GM19324 (cell line): Measurements from ENCODE around the gene LEMD2.

ENCODE experiments used
- ATAC-seq: cut with Tn5 transposase; IDR thresholded peaks from one replicate; pipeline ENCODE4 v1.9.1; 2021; ENCODE audit warnings: mild to moderate bottlenecking, moderate library complexity; ENCODE audit not compliant: unreplicated experiment, low FRiP score

LEMD2 gene

DNA sequence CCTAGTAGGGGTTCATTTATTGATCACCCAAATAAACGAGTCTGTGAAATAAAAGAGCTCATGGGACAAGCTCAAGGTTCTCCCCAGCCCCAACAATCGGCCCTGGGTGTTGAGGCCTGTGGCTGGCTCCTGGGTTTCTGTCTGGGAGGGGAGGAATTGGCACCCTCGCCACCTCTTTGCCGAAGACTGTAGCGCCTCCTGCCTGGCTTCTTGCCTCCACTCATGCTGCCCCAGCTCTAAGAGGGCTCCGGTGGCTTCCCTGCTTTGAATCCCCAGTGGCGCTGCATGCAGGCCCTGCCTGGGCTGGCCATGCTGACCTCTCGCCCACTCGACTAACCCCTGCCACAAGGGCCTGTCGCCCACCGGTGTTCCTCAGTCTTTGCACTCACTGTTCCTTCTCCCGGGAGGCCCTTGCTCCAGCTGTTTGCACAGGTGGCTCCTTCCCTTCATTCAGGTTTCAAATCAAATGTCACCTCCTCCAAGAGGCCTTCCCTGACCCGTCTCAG lies 9.5 kb upstream of the LEMD2 start:
- ATAC-seq, result no peak

DNA sequence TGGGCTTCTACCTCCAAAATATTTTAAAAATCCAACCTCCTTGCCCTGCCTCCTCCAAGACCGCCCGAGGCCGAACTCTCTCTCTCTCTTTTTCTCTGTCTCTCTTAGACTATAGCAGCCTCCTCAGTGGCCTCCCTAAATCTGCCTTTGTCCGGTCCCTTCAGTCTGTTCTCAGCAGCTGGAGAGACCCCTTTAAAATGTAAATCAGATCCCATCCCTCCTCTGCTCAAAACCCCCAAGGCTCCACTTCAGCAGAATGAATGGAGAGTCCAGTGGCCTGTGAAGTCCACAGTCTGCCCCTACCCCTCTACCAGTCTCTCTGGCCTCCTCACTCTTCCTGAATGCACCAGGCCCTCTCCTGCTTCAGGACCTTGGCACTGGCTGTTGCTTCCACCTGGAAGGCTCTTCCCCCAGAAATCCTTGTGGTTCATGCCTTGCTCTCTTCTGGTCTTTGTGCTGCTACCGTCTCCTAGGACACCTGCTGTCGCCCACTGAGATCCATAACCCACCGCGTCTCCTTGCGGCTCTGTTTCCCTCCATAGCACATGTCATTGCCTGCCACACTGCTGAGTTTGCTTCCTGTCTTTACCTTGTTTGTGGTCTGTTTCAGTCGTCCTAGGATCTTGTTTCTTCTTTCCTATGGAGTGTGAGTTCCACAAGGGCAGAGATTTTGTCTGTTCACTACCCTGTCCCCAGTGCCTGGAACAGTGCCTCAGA lies 8.9 kb upstream of the LEMD2 start:
- ATAC-seq, result no peak

DNA sequence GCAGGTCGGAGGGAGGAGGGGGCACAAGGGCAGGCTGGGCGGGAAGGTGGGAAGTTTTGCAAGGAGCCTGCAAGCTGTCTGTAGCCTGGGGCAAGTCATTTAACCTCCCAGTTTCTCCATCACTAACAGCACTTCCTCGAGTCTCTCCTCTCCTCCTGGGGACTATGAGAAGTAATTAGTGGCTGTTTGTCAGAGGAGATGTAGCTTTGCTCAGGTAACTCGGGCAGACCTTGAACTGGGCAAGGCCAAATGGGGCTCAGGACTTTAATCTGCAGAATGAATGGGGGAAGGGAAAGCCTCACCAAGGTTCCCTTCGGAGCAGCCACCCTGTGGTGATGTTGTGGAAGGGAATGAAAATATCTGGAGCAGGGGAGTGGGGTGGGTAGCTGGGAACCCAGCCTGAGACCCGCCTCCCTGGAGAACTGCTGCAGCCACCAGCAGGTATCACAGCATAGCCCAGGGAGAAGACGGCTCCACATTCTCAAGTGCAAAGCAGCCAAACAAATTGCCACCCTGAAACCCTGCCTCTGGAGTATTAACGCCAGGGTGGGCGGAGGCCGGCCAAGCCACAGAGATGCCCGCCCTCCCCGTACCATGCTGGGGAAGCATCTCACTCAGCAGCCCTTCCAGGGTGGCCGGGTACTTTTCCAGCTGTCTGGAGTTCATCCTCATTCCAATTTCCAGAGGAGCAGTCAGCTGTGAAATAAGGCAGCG lies 6.1 kb upstream of the LEMD2 start:
- ATAC-seq, result no peak

- no peak for ATAC-seq
Measured at GRCh38 chr6:33792981-33793380, 4.1 kb upstream of the LEMD2 start.

DNA sequence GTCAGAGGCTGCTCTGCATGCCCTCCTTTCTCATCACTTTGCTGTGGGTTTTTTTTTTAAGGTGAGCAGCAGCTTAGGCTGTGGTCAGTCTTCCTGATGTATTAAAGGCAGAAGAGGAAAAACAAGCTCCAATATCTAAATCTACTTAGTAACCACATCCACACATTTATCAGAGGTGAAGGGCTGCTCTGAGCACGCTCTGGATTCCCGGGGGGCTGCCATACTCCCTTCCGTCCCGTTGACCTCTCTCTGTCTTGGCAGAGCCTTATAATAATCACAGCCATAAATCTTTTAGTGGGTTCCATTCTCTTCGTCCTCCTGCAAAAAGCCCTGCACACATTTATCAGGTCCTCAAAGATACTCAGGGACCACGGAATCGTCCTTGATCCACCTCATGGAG lies 2.7 kb upstream of the LEMD2 start:
- no peak for ATAC-seq

- no peak for ATAC-seq
Measured at GRCh38 chr6:33790910-33791309, 2.0 kb upstream of the LEMD2 start.

DNA sequence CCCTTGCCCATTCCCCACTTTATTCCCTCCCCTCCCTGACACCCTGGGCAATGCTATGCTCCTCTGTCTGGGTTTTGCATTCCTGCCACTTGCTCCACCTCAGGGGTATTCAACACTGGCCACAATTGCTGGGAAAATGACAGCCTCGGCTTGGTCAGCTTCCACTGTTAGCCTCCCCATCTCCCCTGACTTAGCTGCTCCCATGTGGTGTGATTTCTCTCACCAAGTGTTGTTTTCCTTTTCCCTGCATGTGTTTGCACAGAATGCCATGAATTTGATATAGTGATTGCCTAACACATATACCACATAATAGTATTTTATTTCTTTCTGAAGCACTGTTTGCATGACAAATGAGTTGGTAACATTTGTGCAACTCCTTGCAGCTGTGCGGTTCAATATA lies 1.4 kb upstream of the LEMD2 start:
- ATAC-seq, result no peak

- no peak for ATAC-seq
Measured at GRCh38 chr6:33789550-33789895, 593 bp upstream of the LEMD2 start.

DNA sequence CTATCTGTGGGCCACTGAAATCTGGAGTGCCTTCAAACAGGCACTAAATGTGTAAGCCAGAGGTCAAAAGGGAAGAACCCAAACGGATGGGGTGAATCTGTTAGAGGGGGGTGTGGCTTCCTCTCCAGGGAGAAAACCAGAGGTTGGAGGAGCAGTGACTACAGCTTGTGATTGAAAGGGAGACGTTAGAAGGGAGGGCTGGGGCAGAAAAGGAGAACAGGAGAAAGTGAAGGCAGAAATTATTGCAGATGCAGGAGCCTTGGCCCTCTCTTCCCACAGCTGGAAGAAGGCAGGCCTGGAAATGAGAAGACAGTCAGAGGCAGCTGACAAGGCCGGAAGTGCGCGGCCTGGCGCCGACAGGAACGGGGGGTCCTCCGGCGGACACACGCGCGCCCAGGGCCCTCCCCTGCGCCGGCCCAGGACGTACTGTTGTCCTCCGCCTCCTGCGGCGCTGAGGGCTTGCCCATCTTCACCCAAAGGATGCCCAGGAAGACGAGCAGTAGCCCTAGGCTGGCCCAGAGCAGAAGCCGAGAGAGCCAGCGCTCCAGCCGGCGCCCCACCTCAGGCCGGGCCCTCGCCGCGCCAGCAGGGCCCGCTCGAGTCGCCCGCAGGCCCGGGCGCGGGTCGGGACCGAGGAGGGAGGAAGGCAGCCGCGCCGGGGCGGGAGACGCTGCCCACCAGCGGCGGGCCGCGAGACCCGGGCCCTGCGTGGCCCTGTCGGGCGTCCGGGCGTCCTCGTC lies 806 bp downstream of the LEMD2 start:
- peak; percentile 51 for ATAC-seq

- no peak for ATAC-seq
Measured at GRCh38 chr6:33787346-33787953, 1.5 kb downstream of the LEMD2 start.

DNA sequence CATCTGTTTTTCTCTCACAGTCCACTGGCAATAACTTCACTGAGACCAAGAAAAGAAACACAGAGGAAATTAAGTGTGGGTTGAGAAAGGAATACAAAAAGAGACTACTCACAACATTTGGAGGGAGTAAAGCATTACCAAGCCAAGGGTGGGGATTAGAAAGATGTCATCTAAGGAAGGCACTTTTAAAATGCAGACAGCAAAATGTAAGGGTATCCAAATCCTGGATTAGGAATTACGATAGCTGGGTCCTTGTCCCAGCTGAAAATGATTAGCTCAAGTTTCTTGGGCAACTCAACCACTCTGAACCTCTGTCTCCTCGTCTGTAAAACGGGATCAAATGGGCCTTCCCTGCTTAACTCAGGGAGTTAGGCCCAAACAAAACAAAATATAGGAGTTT lies 2.2 kb downstream of the LEMD2 start:
- no peak for ATAC-seq

DNA sequence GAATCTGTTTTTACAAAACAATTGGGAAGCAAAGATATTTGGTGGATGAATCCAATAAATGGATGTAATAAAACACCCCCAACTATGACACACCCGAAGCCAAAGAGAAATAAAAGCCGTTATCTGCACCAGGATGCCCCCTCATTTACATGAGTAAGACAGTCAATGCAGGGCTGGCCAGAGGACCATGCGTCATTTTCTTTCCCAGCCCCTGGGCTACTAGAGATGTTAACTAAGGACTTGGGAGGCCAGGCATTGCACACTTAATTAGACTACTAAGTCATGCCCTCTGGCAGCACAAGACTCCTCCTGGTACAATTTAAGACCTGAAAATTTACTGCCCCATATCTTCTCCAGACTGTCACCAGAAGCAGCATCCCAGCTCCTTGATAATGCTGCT lies 3.2 kb downstream of the LEMD2 start:
- ATAC-seq, result no peak

DNA sequence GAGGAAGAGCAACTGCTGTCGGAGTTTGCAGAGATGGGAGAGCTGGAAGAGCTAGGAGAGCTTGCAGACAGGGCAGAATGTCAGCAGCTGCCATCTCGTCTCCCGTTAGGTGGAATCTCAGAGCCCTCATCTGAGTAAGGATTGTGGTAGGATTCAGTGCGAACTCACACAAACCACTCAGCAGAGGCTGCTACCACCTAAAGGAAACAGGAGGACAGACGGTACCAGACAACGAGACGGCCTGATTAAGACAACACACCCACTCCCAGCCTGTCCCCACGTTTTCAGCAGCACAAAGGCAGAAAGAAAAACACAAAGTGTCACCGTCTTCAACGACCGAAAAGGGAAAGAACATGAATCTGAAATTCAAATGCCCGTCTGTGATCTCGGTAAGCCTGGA lies 4.1 kb downstream of the LEMD2 start:
- ATAC-seq, result no peak

DNA sequence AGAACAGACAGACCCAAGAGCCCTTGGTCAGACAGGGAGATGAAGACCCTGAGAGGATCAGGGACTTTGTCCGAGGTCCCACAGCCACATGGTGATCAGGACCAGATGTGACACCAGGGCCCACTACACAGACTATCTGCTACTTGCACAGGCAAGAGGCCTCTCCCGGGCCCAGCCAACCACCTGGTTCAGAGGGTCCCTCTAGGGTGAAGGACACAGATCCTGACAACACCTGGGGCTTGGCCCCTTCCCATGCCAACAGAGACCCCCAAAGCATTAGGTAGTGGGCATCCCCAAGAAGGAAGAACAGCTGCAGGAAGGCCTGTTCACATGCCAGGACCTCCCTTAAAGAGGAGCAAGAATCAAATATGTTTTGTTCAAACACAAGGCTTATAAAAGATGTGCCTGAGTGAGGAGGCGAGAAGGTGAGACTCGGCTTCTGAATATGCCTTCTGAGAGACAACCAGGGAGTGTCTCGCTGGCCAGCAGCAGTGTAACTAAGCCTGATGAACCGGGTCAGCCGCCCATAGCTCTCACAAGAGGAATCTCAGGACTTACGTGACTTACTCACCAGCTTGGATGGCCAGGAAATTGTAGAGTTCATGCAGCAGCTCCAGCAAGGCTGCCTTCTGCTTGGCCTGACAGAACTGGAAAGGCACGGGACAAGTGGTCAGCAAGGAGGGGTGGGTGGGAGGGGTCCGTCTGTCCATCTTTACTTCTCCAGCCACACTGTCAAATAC lies 5.0 kb downstream of the LEMD2 start:
- no peak for ATAC-seq

- no peak for ATAC-seq
Measured at GRCh38 chr6:33782561-33782960, 6.4 kb downstream of the LEMD2 start.

DNA sequence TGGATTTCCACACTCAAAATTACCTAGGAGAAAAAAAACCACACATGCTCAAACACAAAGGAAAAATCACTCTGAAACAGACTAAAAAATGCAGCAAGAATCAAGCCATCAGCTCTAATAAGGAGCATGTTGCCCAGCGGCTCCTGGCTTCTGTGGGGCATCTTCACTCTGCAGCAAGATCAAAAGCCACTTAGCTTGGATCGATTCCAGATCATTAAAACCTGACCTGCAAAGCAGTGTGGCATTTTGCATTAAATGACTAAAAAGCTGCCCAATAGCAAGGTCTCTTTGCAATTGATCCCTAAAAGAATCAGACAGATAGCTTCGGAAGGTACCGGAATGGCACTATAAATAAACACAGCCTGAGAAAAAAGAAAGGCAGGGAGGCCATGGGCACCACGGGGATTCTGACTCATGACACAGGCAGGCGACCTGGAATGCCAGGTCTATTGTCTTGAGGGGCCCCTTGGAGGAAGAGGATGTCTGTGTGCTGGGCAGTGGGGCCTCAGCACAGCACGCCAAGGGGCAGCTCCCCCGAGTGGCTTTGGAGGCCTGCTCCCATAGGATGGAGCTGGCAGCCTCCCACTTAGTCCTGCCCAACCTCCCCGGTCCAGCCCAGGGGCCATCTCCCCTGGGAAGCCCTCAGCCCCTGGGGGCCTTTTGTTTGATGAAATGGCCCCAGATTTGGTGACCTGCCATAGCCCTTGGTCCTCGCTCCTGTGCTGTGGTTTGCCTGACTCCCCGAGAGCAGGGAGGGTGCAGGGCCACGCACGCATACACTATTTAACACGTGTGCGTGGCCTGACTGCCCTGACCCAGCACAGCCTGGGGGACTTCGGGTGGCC lies 7.6 kb downstream of the LEMD2 start:
- ATAC-seq, result no peak

GRCh38 chr6:33779895-33780294 lies 9.0 kb downstream of the LEMD2 start:
- ATAC-seq, result no peak

DNA sequence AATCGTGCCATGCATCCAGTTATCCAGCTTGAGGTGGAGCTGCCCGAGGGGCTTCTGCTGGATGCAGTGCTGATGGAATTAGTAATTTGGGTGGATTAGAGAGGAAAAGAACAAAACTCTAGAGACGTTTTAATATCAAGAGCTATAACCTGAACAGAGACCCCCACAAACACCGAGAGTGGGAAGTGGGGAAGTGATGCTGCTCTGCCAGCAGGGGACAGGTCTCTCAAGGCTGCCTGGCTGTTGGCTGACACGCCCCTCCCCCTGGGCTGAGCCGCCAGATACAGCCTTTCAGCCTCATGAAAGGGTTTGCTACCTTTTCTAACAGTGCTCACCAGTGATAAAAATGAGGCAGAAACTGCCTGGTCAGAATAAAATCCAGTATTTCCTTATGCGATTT lies 9.6 kb downstream of the LEMD2 start:
- no peak for ATAC-seq

GRCh38 chr6:33778444-33779121 lies 10.3 kb downstream of the LEMD2 start:
- ATAC-seq, result no peak
